DND-41 (cell line): Measurements from ENCODE around the gene DUSP2.

Experiments
- ATAC-seq: fragments of 200-7000 bp; cut with Tn5 transposase; 3 replicates; pipeline ENCODE4 v1.9.1; 2021; ENCODE audit warnings: low read depth; ENCODE audit not compliant: insufficient read depth
- DNase-seq: peaks from one replicate; pipeline ENCODE4 v3.0.0-alpha.2; 2020
- H2AFZ ChIP-seq: 2 replicates; pipeline ENCODE4 v1.6.0; 2012; ENCODE audit warnings: low read depth, low read length
- H3K27ac ChIP-seq: 2 replicates; pipeline ENCODE4 v1.5.1; 2012; ENCODE audit warnings: low read length, inconsistent platforms
- H3K27me3 ChIP-seq: fragments of 200-600 bp; sonication (generic); 2 replicates; pipeline ENCODE4 v1.6.0; 2012; ENCODE audit warnings: low read length, mild to moderate bottlenecking, inconsistent platforms; ENCODE audit not compliant: insufficient read depth, poor library complexity
- H3K36me3 ChIP-seq: 2 replicates; pipeline ENCODE4 v1.5.1; 2012; ENCODE audit warnings: low read length, inconsistent platforms; ENCODE audit not compliant: insufficient read depth
- H3K4me1 ChIP-seq: 2 replicates; pipeline ENCODE4 v1.5.1; 2012; ENCODE audit warnings: mild to moderate bottlenecking, low read length; ENCODE audit not compliant: insufficient read depth
- H3K4me2 ChIP-seq: 2 replicates; pipeline ENCODE4 v1.6.0; 2012; ENCODE audit warnings: mild to moderate bottlenecking, moderate library complexity, low read length, inconsistent platforms; ENCODE audit not compliant: insufficient read depth
- H3K4me3 ChIP-seq, 2 experiments: fragments of 200-600 bp in 1 of 2; shearing (Covaris generic) in 1 of 2; 2 replicates each; pipeline ENCODE4 v1.5.1; 2012 to 2016; ENCODE audit warnings: inconsistent platforms in 2 of 2, low read length in 2 of 2, mild to moderate bottlenecking in 2 of 2, low read depth in 1 of 2, moderate library complexity in 1 of 2
- H3K79me2 ChIP-seq: 2 replicates; pipeline ENCODE4 v1.6.0; 2012; ENCODE audit warnings: low read length, inconsistent platforms; ENCODE audit not compliant: insufficient read depth
- H3K9ac ChIP-seq: 2 replicates; pipeline ENCODE4 v1.6.0; 2012; ENCODE audit warnings: low read depth, mild to moderate bottlenecking, inconsistent platforms, low read length, moderate library complexity
- H3K9me3 ChIP-seq: 2 replicates; pipeline ENCODE4 v1.5.1; 2012; ENCODE audit warnings: low read length, moderate library complexity, mild to moderate bottlenecking, inconsistent platforms; ENCODE audit not compliant: insufficient read depth, severe bottlenecking
- H4K20me1 ChIP-seq: 2 replicates; pipeline ENCODE4 v1.6.0; 2012; ENCODE audit warnings: low read length; ENCODE audit not compliant: insufficient read depth
- CTCF ChIP-seq: IDR thresholded peaks from 2 replicates; pipeline ENCODE4 v1.5.1; 2012; ENCODE audit warnings: borderline replicate concordance, low read length, moderate library complexity, mild to moderate bottlenecking; ENCODE audit not compliant: poor library complexity, severe bottlenecking; ENCODE audit errors: extremely low read depth
- EZH2 ChIP-seq: IDR thresholded peaks from 3 replicates; pipeline ENCODE4 v1.6.1; 2012; ENCODE audit warnings: borderline replicate concordance, low read depth, mild to moderate bottlenecking, moderate library complexity, low read length, inconsistent platforms; ENCODE audit not compliant: severe bottlenecking

Gene DUSP2

DNA sequence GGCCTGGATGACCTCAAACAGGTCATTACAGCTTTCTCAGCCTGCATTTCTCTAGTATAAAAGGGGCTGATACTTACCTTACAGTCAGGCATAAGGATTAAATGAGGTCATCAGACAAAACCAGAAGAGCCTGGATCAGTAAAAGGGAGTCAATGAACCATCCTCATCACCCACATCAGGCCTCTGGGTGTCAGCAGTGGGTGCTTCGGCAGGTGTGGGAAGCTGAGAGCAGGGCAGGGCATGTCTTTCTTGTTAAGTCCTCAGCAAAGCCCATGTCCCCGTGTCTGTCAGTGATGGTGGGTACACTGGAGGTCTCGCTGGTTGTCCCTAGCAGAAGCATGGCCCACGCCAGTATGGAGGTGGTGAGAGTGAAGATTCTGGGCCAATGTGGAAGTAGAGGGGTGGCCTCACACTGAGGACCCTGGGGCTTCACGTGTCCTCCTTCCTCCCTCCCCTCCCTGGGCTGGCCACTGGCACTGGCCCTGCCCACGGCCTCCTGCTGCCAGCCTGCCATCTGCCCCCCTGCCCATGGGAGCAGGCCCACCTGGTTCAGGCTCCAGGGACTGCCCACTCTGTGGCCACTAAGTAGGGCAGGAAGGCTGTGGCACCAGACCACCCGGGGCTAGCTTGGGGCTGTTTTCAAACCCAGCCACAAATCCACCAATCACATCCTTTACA is 33.3 kb downstream of the DUSP2 start:
- DNase-seq = no peak
- Histone ChIP-seq H3K27me3 (no peaks in the 10 kb centered on the region), H2AFZ (no peak overlapping the region), H4K20me1 (no peaks in the 10 kb centered on the region), H3K4me2 (no peak overlapping the region), H3K4me3 (no peak overlapping the region), H3K9me3 (no peaks in the 10 kb centered on the region), H3K4me1 (no peaks in the 10 kb centered on the region), H3K79me2 (no peaks in the 10 kb centered on the region), H3K27ac (no peak overlapping the region), H3K36me3 (no peaks in the 10 kb centered on the region), H3K9ac (no peak overlapping the region)
- no peak for ATAC-seq
- no peak for TF ChIP-seq EZH2
- TF ChIP-seq CTCF = no peak

DNA sequence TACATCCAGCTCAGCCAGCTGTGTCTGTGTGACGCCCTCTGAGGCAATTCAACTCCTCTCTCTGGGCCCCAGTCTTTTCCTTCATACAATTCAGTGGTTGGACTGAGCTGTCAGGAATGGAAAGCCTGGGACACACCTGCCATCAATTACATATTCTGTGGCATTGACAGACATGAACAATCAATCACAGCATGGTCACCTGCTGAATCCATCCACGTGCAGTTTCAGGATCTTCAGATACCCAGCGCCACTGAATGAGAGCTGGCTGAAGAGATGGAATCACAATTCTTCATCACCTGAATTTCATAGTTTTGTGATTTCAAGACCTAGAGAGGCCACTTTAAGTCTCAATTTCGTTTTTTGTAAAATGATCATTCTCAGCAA is 34.0 kb downstream of the DUSP2 start:
- no peak for ATAC-seq
- no peak overlapping the region for H2AFZ ChIP-seq
- H3K9me3 ChIP-seq = no peaks in the 10 kb centered on the region
- no peak overlapping the region for H3K4me2 ChIP-seq
- no peak for DNase-seq
- H3K27ac ChIP-seq = no peak overlapping the region
- H3K79me2 ChIP-seq = no peaks in the 10 kb centered on the region
- H3K4me3 ChIP-seq = no peak overlapping the region
- H3K36me3 ChIP-seq = no peaks in the 10 kb centered on the region
- H3K9ac ChIP-seq = no peak overlapping the region
- TF ChIP-seq CTCF (no peak), EZH2 (no peak)
- H3K4me1 ChIP-seq = no peaks in the 10 kb centered on the region
- no peaks in the 10 kb centered on the region for H4K20me1 ChIP-seq
- H3K27me3 ChIP-seq = no peaks in the 10 kb centered on the region

GRCh38 chr2:96110621-96111256 is 34.5 kb downstream of the DUSP2 start:
- Histone ChIP-seq H3K9me3 (no peaks in the 10 kb centered on the region), H3K27ac (no peak overlapping the region), H3K36me3 (no peaks in the 10 kb centered on the region), H3K27me3 (no peaks in the 10 kb centered on the region), H3K4me1 (no peaks in the 10 kb centered on the region), H2AFZ (no peak overlapping the region), H3K9ac (no peak overlapping the region), H4K20me1 (no peaks in the 10 kb centered on the region), H3K4me2 (no peak overlapping the region), H3K79me2 (no peaks in the 10 kb centered on the region), H3K4me3 (no peak overlapping the region)
- DNase-seq = no peak
- ATAC-seq = no peak
- no peak for TF ChIP-seq EZH2
- TF ChIP-seq CTCF = no peak
